Breast epithelium (tissue), 3 donors: ENCODE measurements around the gene SERHL2.

ENCODE experiments used
- POLR2A ChIP-seq: fragments of 450-650 bp; IDR thresholded peaks from one replicate; pipeline ENCODE4 v1.6.1; 2016; ENCODE audit warnings: antibody characterized with exemption, mild to moderate bottlenecking, moderate library complexity
- POLR2AphosphoS5 ChIP-seq, 3 donors: sonication (generic); formaldehyde crosslinking; IDR thresholded peaks; one replicate each; pipeline ENCODE4 v1.6.1; 2017; ENCODE audit warnings: antibody characterized with exemption in 3 of 3
- TF ChIP-seq, protein P1 (sequence below), 3 donors: fragments of 450-650 bp; IDR thresholded peaks; one replicate each; pipeline ENCODE4 v1.5.1; 2016 to 2017; ENCODE audit warnings: antibody characterized with exemption in 3 of 3, mild to moderate bottlenecking in 3 of 3, moderate library complexity in 3 of 3

GRCh38 chr22:42565956-42566355 is 12.2 kb downstream of the SERHL2 start:
- TF ChIP-seq, protein P1, sequence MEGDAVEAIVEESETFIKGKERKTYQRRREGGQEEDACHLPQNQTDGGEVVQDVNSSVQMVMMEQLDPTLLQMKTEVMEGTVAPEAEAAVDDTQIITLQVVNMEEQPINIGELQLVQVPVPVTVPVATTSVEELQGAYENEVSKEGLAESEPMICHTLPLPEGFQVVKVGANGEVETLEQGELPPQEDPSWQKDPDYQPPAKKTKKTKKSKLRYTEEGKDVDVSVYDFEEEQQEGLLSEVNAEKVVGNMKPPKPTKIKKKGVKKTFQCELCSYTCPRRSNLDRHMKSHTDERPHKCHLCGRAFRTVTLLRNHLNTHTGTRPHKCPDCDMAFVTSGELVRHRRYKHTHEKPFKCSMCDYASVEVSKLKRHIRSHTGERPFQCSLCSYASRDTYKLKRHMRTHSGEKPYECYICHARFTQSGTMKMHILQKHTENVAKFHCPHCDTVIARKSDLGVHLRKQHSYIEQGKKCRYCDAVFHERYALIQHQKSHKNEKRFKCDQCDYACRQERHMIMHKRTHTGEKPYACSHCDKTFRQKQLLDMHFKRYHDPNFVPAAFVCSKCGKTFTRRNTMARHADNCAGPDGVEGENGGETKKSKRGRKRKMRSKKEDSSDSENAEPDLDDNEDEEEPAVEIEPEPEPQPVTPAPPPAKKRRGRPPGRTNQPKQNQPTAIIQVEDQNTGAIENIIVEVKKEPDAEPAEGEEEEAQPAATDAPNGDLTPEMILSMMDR (IDR thresholded peaks at IDR 0.05), result no peak
- TF ChIP-seq POLR2A (no peak), POLR2AphosphoS5 (IDR thresholded peaks at IDR 0.05) (no peak)
